AG09319 (cell line): Measurements from ENCODE around the gene FXYD2.

ENCODE experiments used
- DNase-seq: peaks from one replicate; pipeline ENCODE4 v3.0.0-alpha.2; 2010; ENCODE audit warnings: low read depth; ENCODE audit errors: extremely low read depth
- TF ChIP-seq, protein P1 (sequence below): IDR thresholded peaks from 2 replicates; pipeline ENCODE4 v1.5.1; 2011; ENCODE audit warnings: low read depth, mild to moderate bottlenecking, inconsistent platforms, low read length, moderate library complexity

Gene FXYD2

DNA sequence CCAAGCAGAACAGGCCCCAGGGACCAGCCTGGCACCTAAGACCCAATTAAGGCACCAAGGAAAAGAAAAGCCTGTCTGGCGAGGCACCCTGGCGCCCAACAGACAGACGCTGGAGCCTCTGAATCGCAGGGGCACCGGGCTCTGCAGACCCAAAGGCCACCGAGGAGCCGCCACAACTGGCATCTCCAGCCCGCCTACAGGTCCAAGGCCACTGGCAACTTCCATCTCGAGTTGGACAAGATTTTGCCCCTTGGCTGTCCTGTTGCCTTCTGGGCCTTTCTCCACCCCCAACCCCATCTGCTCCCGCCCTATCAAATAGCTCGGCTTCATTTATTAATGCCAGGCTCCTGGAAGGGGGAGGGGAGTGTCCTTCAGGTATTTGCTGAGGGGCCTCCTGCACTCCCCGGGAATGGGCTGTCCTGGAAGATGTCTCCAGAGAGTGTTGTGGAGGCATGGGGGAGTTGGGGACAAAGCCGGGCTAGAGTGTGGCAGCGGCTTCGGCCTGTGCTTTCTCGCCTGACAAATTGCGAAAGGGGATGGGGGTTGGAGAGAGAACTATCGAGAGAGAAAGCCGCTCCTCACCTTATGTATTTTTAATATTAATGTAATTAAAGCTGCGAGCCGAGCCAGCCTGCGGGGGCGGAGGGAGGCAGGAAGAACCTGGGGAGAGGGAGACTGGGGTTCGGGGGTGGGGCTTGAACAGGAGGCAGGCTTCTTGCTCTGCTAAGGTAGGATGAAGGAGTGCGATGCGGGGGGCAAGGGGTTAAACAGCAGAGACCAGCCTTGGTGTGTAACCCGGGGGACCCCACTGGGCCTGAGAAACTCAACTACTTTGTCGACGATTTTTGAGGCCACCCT is 29.5 kb downstream of the FXYD2 start:
- DNase-seq: no peak
- TF ChIP-seq, protein P1, sequence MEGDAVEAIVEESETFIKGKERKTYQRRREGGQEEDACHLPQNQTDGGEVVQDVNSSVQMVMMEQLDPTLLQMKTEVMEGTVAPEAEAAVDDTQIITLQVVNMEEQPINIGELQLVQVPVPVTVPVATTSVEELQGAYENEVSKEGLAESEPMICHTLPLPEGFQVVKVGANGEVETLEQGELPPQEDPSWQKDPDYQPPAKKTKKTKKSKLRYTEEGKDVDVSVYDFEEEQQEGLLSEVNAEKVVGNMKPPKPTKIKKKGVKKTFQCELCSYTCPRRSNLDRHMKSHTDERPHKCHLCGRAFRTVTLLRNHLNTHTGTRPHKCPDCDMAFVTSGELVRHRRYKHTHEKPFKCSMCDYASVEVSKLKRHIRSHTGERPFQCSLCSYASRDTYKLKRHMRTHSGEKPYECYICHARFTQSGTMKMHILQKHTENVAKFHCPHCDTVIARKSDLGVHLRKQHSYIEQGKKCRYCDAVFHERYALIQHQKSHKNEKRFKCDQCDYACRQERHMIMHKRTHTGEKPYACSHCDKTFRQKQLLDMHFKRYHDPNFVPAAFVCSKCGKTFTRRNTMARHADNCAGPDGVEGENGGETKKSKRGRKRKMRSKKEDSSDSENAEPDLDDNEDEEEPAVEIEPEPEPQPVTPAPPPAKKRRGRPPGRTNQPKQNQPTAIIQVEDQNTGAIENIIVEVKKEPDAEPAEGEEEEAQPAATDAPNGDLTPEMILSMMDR: no peak

DNA sequence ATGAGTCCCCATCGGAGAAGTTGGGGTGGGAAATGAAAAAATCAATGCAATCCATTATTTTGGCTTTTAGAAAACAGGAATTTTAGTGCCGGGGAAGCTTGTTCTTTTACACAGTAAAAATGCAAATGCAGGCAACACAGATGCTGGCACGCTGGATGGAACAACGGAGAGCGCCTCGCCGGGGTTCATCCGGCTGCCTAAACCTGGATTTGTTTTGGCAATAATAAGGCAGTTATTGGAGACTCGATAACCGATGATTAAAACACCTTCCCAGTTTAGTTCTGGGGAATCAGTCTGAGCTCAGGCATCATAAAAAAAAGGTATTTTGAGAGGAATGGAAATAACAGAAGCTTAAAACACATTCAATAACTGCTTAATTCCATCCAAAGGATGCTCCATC is 30.4 kb downstream of the FXYD2 start:
- DNase-seq: no peak
- TF ChIP-seq, protein P1: no peak

DNA sequence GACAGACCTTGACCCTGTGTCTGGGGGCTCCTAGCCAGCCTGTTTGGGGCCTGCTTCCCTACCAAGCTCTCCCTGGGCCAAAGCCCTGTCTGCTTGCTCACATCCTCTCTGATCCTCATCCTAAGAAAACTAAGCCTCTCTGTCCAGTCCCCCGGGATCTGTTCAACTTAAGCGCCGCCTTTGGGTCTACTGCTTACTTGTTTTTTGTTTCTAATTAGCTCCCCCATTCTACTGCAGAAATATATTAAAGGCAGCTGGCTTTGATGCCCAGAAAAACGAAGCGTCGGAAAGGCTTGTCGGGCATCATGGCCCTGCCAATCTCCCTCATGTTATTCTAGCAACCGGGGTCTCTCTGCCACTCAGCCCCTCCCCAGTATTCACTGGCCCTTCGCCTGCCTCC is 31.0 kb downstream of the FXYD2 start:
- no peak for DNase-seq
- TF ChIP-seq, protein P1: no peak

DNA sequence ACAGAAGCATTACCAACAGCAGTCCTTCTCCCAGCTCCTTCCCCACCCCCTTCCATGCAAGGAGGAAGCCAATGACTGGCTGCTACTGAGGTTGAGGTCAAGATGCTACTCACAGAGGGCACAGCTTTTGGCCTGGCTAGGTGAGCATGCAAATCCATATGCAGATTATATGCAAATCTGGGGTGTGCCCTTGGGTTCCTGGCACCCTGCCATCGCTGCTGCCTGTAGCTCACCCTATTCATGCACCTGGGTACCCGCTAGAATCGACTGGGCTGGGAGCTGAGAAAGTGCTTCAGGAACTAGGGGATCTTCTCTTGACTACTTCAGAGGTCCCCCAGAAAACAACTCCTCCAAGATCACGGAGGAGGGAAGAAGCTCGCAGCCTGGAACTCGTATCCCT is 31.6 kb downstream of the FXYD2 start:
- TF ChIP-seq, protein P1: no peak
- DNase-seq: no peak

DNA sequence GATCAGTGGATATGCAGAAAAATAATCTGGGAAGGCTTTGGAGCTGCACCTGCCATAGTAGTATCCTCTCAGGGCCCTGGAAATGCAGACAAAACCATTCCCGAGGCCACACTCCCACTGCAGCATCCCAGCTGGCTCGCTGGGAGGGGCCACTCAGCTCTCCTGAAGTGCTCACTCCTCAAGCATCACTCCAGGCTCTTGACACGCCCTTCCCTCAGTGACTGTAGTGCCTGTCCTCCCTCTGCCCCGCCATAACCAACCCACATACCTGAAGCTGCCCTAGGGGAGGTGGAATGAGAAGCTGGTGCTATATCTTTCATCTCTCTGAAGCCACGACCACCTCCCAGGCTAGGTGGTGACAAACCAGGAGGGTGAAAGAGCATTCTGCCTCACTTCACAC is 32.3 kb downstream of the FXYD2 start:
- TF ChIP-seq, protein P1: no peak
- no peak for DNase-seq

DNA sequence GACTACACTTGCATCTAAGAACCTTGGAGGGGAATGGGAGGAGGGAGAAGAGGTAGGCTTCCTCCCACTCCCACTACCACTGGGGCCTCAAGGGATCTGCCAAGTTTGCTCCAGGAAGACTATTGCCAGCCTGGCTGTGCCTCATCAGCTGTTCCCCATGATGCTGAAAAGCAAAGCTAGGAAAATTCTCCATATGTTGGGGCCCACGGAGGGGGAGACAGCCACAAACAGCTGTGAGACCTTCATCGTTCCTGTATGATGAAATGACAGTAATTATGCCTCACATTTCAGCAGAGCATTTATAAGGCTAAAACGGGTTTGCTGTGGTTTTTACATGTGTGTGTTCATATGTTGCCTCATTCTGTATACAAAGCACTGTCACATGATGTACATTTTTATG is 34.3 kb downstream of the FXYD2 start:
- DNase-seq: no peak
- TF ChIP-seq, protein P1: no peak

DNA sequence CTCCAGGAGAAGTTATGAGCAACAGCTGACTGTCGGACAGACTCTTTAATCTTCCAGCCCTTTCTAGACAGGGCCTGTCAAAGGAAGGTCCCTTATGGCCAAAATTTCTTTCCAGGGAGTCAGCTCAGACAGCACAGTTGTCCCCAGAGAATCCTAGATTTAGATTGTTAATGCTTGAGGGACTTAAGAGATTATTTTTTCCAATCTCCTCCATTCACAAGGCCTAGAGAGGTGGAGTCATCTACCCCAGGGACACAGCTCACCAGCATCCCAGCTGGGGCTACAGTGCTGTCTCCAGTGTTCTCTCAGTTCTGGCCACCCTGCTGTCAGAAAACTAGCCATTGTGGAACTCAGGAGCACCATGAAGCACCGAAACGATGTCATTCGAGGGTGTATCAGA is 35.3 kb downstream of the FXYD2 start:
- TF ChIP-seq, protein P1: no peak
- no peak for DNase-seq
